Smooth muscle cell (in vitro differentiated cells): Measurements from ENCODE around the gene PIK3CD. TPM values are rescaled to one million over a fixed set of nuclear protein-coding genes. Genes with fewer than 3 reads are reported as not detected.
"Not testable (repeated sequence)": the region's sequence is repeated elsewhere in the genome, so short reads cannot be mapped to it uniquely, and the experiment has no call there.

Source experiments
- DNase-seq: peaks from one replicate; lab custom pipeline; 2025; ENCODE audit not compliant: unreplicated experiment; lab: John Stamatoyannopoulos, UW
- H2AFZ ChIP-seq: fragments of 200-600 bp; sonication (generic); 2 replicates; pipeline ENCODE4 v1.6.0; 2016; ENCODE audit warnings: antibody characterized with exemption, low read depth, mild to moderate bottlenecking
- H3F3A ChIP-seq: fragments of 200-600 bp; sonication (generic); 2 replicates; pipeline ENCODE4 v1.6.0; 2017; ENCODE audit warnings: antibody characterized with exemption, low read depth
- H3K27ac ChIP-seq: fragments of 200-600 bp; sonication (generic); 2 replicates; pipeline ENCODE4 v1.5.1; 2016; ENCODE audit warnings: low read depth, mild to moderate bottlenecking
- H3K27me3 ChIP-seq: fragments of 200-600 bp; sonication (generic); 2 replicates; pipeline ENCODE4 v1.6.1; 2016; ENCODE audit warnings: low read depth, mild to moderate bottlenecking
- H3K36me3 ChIP-seq: fragments of 200-600 bp; sonication (generic); 2 replicates; pipeline ENCODE4 v1.5.1; 2016; ENCODE audit warnings: low read depth
- H3K4me1 ChIP-seq: fragments of 200-600 bp; sonication (generic); 2 replicates; pipeline ENCODE4 v1.5.1; 2016; ENCODE audit warnings: low read depth
- H3K4me2 ChIP-seq: fragments of 200-600 bp; sonication (generic); 2 replicates; pipeline ENCODE4 v1.6.0; 2016; ENCODE audit warnings: mild to moderate bottlenecking
- H3K4me3 ChIP-seq: fragments of 200-600 bp; sonication (generic); 2 replicates; pipeline ENCODE4 v1.5.1; 2016; ENCODE audit warnings: mild to moderate bottlenecking
- H3K79me2 ChIP-seq: fragments of 200-600 bp; sonication (generic); 2 replicates; pipeline ENCODE4 v1.6.0; 2016; ENCODE audit warnings: low read depth, mild to moderate bottlenecking
- H3K9ac ChIP-seq: fragments of 200-600 bp; sonication (generic); 2 replicates; pipeline ENCODE4 v1.6.0; 2016; ENCODE audit warnings: low read depth
- H3K9me3 ChIP-seq: fragments of 200-600 bp; sonication (generic); replicated peaks from 2 replicates; pipeline ENCODE4 v1.5.1; 2016; ENCODE audit warnings: low read depth
- H4K20me1 ChIP-seq: fragments of 200-600 bp; sonication (generic); 2 replicates; pipeline ENCODE4 v1.6.0; 2016; ENCODE audit warnings: low read depth
- CTCF ChIP-seq: fragments of 200-600 bp; sonication (generic); IDR thresholded peaks from 2 replicates; pipeline ENCODE4 v1.5.1; 2017; ENCODE audit warnings: borderline replicate concordance, mild to moderate bottlenecking, antibody characterized with exemption; ENCODE audit not compliant: insufficient read depth, poor library complexity, severe bottlenecking
- WGBS: methylation state at CpG from one replicate; pipeline ENCODE4 v1.1.7; 2016; ENCODE audit warnings: low lambda C conversion rate; 5-methylcytosine and 5-hydroxymethylcytosine counted together
- polyA plus RNA-seq: library from polyadenylated mRNA; unstranded; fragments of >200 nt; fragmentation: Nextera tagmentation; extraction: Ambion mirVana; gene quantifications from 2 replicates; pipeline ENCODE4 v1.2.1, GENCODE V29; 2016
- total RNA-seq: library from RNA; depleted of rRNA; stranded (reverse); fragments of >200 nt; gene quantifications from 2 replicates; pipeline ENCODE4 v1.2.3, GENCODE V29; 2014

PIK3CD gene
- total and polyA plus RNA-seq, 2 experiments from 2014 or later, result 3.9 to 4.1 TPM

GRCh38 chr1:9675393-9675792 lies 23.9 kb downstream of the PIK3CD start:
- H2AFZ ChIP-seq, result no peak overlapping the region
- H3K36me3 ChIP-seq, result no peaks in the 10 kb centered on the region
- H3K27ac ChIP-seq, result no peak overlapping the region
- H3K9me3 ChIP-seq, result no peaks in the 10 kb centered on the region
- H3K27me3 ChIP-seq, result no peaks in the 10 kb centered on the region
- no peak overlapping the region for H3K4me2 ChIP-seq
- no peak overlapping the region for H3K4me3 ChIP-seq
- no peaks in the 10 kb centered on the region for H3K4me1 ChIP-seq
- 86% methylated on average over 3 of the region's 3 CpGs for WGBS
- DNase-seq, result no peak
- no peaks in the 10 kb centered on the region for H4K20me1 ChIP-seq
- no peaks in the 10 kb centered on the region for H3F3A ChIP-seq
- no peaks in the 10 kb centered on the region for H3K79me2 ChIP-seq
- no peak for TF ChIP-seq CTCF
- H3K9ac ChIP-seq, result no peak overlapping the region

- H3K27me3 ChIP-seq, H4K20me1 ChIP-seq, H3F3A ChIP-seq, H3K4me1 ChIP-seq, H3K79me2 ChIP-seq, H3K4me3 ChIP-seq, H3K27ac ChIP-seq, H2AFZ ChIP-seq, H3K9me3 ChIP-seq, H3K36me3 ChIP-seq, H3K9ac ChIP-seq, H3K4me2 ChIP-seq, DNase-seq: not testable (repeated sequence)
- WGBS, result 96% methylated on average over 7 of the region's 7 CpGs
Measured at GRCh38 chr1:9676128-9676527, 24.6 kb downstream of the PIK3CD start.

GRCh38 chr1:9676815-9677393 lies 25.4 kb downstream of the PIK3CD start:
- H4K20me1 ChIP-seq, result no peaks in the 10 kb centered on the region
- H3F3A ChIP-seq, result no peaks in the 10 kb centered on the region
- H3K36me3 ChIP-seq, result no peaks in the 10 kb centered on the region
- H3K9me3 ChIP-seq, result no peaks in the 10 kb centered on the region
- no peak overlapping the region for H3K27ac ChIP-seq
- H3K4me3 ChIP-seq, result no peak overlapping the region
- no peak for TF ChIP-seq CTCF
- H2AFZ ChIP-seq, result no peak overlapping the region
- H3K4me1 ChIP-seq, result no peaks in the 10 kb centered on the region
- H3K79me2 ChIP-seq, result no peaks in the 10 kb centered on the region
- 90% methylated on average over 10 of the region's 10 CpGs for WGBS
- no peak overlapping the region for H3K9ac ChIP-seq
- no peak for DNase-seq
- H3K4me2 ChIP-seq, result no peak overlapping the region
- H3K27me3 ChIP-seq, result no peaks in the 10 kb centered on the region

- no peak overlapping the region for H3K4me2 ChIP-seq
- TF ChIP-seq CTCF, result no peak
- H3K36me3 ChIP-seq, result no peaks in the 10 kb centered on the region
- H3F3A ChIP-seq, result no peaks in the 10 kb centered on the region
- no peaks in the 10 kb centered on the region for H3K27me3 ChIP-seq
- no peaks in the 10 kb centered on the region for H3K79me2 ChIP-seq
- WGBS, result 97% methylated on average over 2 of the region's 2 CpGs
- no peaks in the 10 kb centered on the region for H3K9me3 ChIP-seq
- no peak overlapping the region for H3K27ac ChIP-seq
- no peak for DNase-seq
- no peaks in the 10 kb centered on the region for H3K4me1 ChIP-seq
- H4K20me1 ChIP-seq, result no peaks in the 10 kb centered on the region
- H3K9ac ChIP-seq, result no peak overlapping the region
- no peak overlapping the region for H3K4me3 ChIP-seq
- H2AFZ ChIP-seq, result no peak overlapping the region
Measured at GRCh38 chr1:9680091-9680490, 28.6 kb downstream of the PIK3CD start.
